Aorta (tissue), 5 donors: Measurements from ENCODE around the gene CMSS1. TPM values are rescaled to one million over a fixed set of nuclear protein-coding genes. Genes with fewer than 3 reads are reported as not detected.
"Not testable (repeated sequence)": the region's sequence is repeated elsewhere in the genome, so short reads cannot be mapped to it uniquely, and the experiment has no call there.

ENCODE experiments used
- ATAC-seq: fragments of 200-7000 bp; cut with Tn5 transposase; one replicate; pipeline ENCODE4 v1.9.1; 2022; ENCODE audit warnings: moderate library complexity; ENCODE audit not compliant: low FRiP score
- DNase-seq, 2 donors: peaks; one replicate each; pipeline ENCODE4 v3.0.0-alpha.2; 2020
- H3K27ac ChIP-seq, 2 donors: one replicate each; pipeline ENCODE4 v1.5.1; 2013; ENCODE audit warnings: low read length in 2 of 2, mild to moderate bottlenecking in 2 of 2, moderate library complexity in 2 of 2, control low read depth in 1 of 2, inconsistent platforms in 1 of 2, low read depth in 1 of 2
- H3K27me3 ChIP-seq, 2 donors: one replicate each; pipeline ENCODE4 v1.6.1; 2013; ENCODE audit warnings: control low read depth in 1 of 2, low read length in 1 of 2, mild to moderate bottlenecking in 1 of 2, moderate library complexity in 1 of 2; ENCODE audit not compliant: insufficient read depth in 2 of 2, control insufficient read depth in 1 of 2
- H3K36me3 ChIP-seq, 2 donors: one replicate each; pipeline ENCODE4 v1.6.1; 2013; ENCODE audit warnings: control low read depth in 1 of 2, low read length in 1 of 2, mild to moderate bottlenecking in 1 of 2; ENCODE audit not compliant: insufficient read depth in 2 of 2, control insufficient read depth in 1 of 2
- H3K4me1 ChIP-seq, 2 donors: one replicate each; pipeline ENCODE4 v1.6.1; 2013; ENCODE audit warnings: low read length in 2 of 2, control low read depth in 1 of 2, mild to moderate bottlenecking in 1 of 2, moderate library complexity in 1 of 2; ENCODE audit not compliant: insufficient read depth in 2 of 2, control insufficient read depth in 1 of 2
- H3K4me3 ChIP-seq, 2 donors: one replicate each; pipeline ENCODE4 v1.5.1; 2013; ENCODE audit warnings: low read length in 2 of 2, control low read depth in 1 of 2, mild to moderate bottlenecking in 1 of 2
- H3K9me3 ChIP-seq: one replicate; pipeline ENCODE4 v1.6.1; 2013; ENCODE audit warnings: mild to moderate bottlenecking, low read length; ENCODE audit not compliant: control insufficient read depth
- WGBS, 2 donors: extraction: QIAGEN DNeasy Blood & Tissue Kit; methylation state at CpG; one replicate each; pipeline ENCODE4 v1.1.7; 2013; 5-methylcytosine and 5-hydroxymethylcytosine counted together
- intact Hi-C, 2 donors: fragments of 100-400 bp; cut with DNase I; formaldehyde crosslinking; loops; one replicate each; pipeline versions ENCODE4 v1.14.2 to v1.15.0; 2022
- polyA plus RNA-seq, 2 donors: library from polyadenylated mRNA; stranded (reverse); fragments of 200-250 nt; gene quantifications; one replicate each; pipeline ENCODE4 v1.2.3, GENCODE V29; 2013
- total RNA-seq, 2 donors: library from RNA; stranded (reverse); fragmentation: NEBNext Ultra II Directional; extraction: Animal tissue kit (Norgen Biotek cat#: 25700); gene quantifications; one replicate each; pipeline ENCODE4 v1.2.1, GENCODE V29; 2021
- donor health status: healthy with polysubstance abuse.
- donor health status: Bipolar disorder and iron deficiency.
- donor health status: DM: no; HTN: no; CAD: no.
- donor health status: DM: no; HTN: no; CAD: no.
- donor health status: DM: yes; HTN: yes; CAD: no.

Gene CMSS1
- total and polyA plus RNA-seq, 4 donors: 21.3 to 36.3 (median 33.3) TPM

DNA sequence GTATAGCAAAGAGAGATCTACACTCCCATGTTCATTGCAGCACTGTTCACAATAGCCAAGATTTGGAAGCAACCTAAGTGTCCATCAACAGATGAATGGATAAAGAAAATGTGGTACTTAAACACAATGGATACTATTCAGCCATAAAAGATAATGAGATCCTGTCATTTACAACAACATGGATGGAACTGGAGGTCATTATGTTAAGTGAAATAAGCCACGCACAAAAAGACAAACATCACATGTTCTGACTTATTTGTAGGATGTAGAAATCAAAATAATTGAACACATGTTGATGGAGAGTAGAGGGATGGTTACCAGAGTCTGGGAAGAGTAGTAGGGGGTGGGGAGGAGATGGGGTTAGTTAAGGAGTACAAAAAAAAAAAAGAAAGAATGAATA is 278.6 kb downstream of the CMSS1 start:
- WGBS, 2 donors: 97 to 99% methylated on average over 1 of the region's 1 CpG
- H3K27me3 ChIP-seq, H3K9me3 ChIP-seq, intact Hi-C loops, H3K36me3 ChIP-seq, ATAC-seq, H3K4me3 ChIP-seq, DNase-seq, H3K4me1 ChIP-seq, H3K27ac ChIP-seq: not testable (repeated sequence)

DNA sequence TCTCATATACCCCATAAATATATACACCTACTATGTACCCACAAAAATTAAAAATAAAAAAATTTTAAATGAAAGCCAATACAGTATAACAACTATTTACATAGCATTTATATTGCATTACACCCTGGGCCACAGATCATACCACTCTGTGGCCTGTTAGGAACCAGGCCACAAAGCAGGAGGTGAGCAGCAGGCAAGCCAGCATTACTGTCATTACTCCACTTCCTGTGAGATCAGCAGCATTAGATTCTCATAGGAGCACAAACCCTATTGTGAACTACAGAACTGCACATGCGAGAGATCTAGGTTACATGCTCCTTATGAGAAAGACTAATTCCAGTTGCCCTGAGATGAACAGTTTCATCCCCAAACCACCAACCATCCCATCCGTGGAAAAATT is 279.2 kb downstream of the CMSS1 start:
- peaks cover 0 to 2% of the 10 kb centered on the region in 2 donors for H3K4me1 ChIP-seq
- H3K27ac ChIP-seq: peak overlapping the region in 1 of 2 donors; percentile 78
- intact Hi-C loops: no loop called here
- 96 to 97% methylated on average over 2 of the region's 2 CpGs for WGBS, 2 donors
- no peaks in the 10 kb centered on the region for H3K36me3 ChIP-seq
- no peak overlapping the region for H3K4me3 ChIP-seq
- ATAC-seq: no peak
- H3K9me3 ChIP-seq: no peaks in the 10 kb centered on the region
- no peak for DNase-seq
- H3K27me3 ChIP-seq: no peaks in the 10 kb centered on the region

DNA sequence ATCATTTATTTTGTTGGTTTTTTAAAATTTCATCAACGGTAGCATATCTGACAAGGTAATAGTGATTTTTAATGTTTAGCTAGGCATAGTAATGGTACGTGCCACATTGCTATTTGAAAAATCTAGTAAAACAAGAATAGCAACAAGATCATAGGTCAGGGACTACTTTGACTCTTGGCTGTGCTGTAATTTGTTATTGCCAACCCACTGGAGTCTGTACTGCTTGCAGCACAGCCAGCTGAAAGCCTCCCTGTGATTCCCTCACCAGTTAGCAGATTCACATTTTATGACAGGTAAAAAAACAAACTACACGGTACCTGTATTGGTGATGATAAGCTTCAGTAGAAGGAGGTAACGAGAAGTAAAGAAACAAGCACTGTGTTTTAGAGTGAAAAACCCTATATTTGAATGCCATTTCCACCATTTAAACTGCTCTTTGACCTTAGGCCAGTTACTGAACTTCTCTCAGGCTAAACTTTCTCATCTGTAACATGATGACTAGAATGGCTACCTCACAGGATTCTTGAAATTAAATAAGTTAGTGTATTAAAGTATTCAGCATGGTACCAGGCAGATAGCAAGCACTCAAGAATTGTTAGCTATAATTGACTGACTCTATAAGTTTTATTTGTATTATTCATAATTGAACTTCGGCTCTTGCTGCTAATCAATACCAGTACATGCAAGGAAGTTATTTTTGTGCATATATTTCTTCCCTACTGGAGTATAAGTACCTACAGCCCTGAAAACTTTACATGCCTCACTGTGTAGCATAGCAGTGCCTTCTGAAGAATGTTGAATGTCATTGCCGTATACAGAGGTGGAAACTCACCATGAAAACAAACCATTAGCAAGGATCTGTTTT is 280.5 kb downstream of the CMSS1 start:
- DNase-seq: no peak
- Histone ChIP-seq H3K9me3 (no peaks in the 10 kb centered on the region), H3K36me3 (no peaks in the 10 kb centered on the region), H3K4me1 (peaks cover 2 to 5% of the 10 kb centered on the region in 2 donors), H3K4me3 (no peak overlapping the region), H3K27me3 (no peaks in the 10 kb centered on the region), H3K27ac (peak overlapping the region; percentile 17 to 86)
- intact Hi-C loops: no loop called here
- ATAC-seq: peak; percentile 83
- 23 to 24% methylated on average over 6 of the region's 6 CpGs for WGBS, 2 donors

DNA sequence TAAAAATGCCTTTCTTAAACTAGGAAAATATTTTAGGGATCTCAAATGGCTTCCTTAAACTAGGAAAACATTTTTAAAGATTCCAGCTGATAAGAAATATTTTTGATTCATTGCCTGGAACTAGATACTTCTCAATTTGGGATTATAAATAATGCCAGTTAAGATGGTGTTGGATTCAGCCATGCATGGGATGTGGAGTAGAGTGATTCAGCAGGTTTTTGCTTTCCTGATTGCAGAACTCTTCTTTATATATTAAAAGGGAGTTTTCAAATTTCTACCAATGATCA is 281.1 kb downstream of the CMSS1 start:
- Histone ChIP-seq H3K4me1 (peaks cover 2 to 8% of the 10 kb centered on the region in 2 donors), H3K27me3 (no peaks in the 10 kb centered on the region), H3K36me3 (no peaks in the 10 kb centered on the region), H3K4me3 (no peak overlapping the region), H3K27ac (peak overlapping the region in 1 of 2 donors; percentile 86), H3K9me3 (no peaks in the 10 kb centered on the region)
- intact Hi-C loops: no loop called here
- no peak for DNase-seq
- no peak for ATAC-seq

DNA sequence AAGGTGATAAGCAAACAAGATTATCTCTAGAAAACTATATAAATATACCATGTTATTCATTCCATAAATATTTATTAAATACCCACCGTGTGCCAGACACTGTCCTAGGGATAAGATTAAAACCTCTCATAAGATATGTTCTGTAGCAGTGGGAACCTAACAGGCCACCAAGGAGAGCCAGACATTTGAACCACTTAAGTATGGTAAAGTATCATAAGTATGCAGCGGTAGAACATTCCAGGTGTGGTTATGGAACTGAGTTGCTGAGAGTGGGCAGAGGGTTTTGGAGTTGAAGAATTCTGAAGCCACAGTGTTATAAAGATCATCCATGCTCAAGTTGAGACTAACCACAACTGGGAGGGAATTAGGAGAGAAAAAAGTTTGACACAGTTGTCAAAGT is 282.0 kb downstream of the CMSS1 start:
- WGBS, 2 donors: 53 to 55% methylated on average over 2 of the region's 2 CpGs
- DNase-seq (no peak), ATAC-seq (no peak)
- no peaks in the 10 kb centered on the region for H3K36me3 ChIP-seq
- peaks cover 6 to 8% of the 10 kb centered on the region in 2 donors for H3K4me1 ChIP-seq
- H3K4me3 ChIP-seq: no peak overlapping the region
- H3K27ac ChIP-seq: peak overlapping the region; percentile 6 to 82
- no peaks in the 10 kb centered on the region for H3K9me3 ChIP-seq
- intact Hi-C loops: loop anchor here in 1 of 2 donors (5.0 kb wide), 1 partner anchor 63 kb away; no protein-coding TSS in a partner anchor
- no peaks in the 10 kb centered on the region for H3K27me3 ChIP-seq

DNA sequence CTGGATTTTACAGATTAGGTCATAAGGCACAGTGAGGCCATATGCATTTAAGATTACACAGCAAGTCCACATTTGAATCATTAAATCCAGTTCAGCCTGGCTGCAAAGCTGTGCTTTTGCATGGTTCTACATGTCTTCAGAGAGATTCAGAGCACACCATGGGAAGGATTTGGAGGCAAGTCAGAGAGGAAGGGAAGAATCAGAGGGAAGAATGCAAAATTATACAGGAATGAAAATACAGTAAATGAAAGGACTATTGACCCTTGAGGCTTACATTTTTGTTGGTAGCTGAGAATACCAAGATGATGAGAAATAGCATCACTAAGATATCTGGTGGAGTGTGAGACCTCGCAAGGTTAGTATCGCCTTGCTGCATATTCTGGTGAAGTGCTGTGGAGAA is 282.8 kb downstream of the CMSS1 start:
- Histone ChIP-seq H3K36me3 (no peaks in the 10 kb centered on the region), H3K27me3 (no peaks in the 10 kb centered on the region), H3K4me1 (peaks cover 8 to 9% of the 10 kb centered on the region in 2 donors), H3K4me3 (no peak overlapping the region), H3K9me3 (no peaks in the 10 kb centered on the region), H3K27ac (peak overlapping the region; percentile 57 to 76)
- intact Hi-C loops: loop anchor here in 1 of 2 donors (5.0 kb wide), 1 partner anchor 62 kb away; no protein-coding TSS in a partner anchor
- WGBS, 2 donors: 98 to 99% methylated on average over 2 of the region's 2 CpGs
- ATAC-seq (no peak), DNase-seq (no peak)

DNA sequence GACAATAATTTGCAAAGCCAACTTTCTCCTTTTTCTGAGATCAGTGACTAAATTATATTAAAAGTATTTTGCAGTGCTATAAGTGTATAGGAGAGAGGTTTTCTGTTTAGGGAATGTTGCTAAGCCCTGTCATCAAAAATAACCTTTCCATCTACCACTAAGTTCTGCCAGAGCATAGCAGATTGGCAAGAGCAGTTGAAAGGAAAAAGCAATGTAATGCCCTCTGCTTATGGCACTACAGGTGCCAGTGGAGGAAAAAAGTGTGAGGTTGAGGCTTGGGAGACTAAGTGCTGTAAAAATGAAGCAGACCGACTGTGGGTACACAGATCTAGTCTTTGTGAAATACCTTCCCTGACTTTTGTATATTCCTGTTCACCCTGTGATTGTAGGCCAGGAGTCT is 285.1 kb downstream of the CMSS1 start:
- Histone ChIP-seq H3K4me3 (no peak overlapping the region), H3K27me3 (no peaks in the 10 kb centered on the region), H3K27ac (peak overlapping the region; percentile 72 to 87), H3K4me1 (peaks cover 8 to 10% of the 10 kb centered on the region in 2 donors), H3K9me3 (no peaks in the 10 kb centered on the region), H3K36me3 (no peaks in the 10 kb centered on the region)
- WGBS, 2 donors: 14 to 17% methylated on average over 1 of the region's 1 CpG
- no peak for DNase-seq
- intact Hi-C loops: loop anchor here in 1 of 2 donors (5.0 kb wide), 1 partner anchor 60 kb away; no protein-coding TSS in a partner anchor
- peak; percentile 14 for ATAC-seq

DNA sequence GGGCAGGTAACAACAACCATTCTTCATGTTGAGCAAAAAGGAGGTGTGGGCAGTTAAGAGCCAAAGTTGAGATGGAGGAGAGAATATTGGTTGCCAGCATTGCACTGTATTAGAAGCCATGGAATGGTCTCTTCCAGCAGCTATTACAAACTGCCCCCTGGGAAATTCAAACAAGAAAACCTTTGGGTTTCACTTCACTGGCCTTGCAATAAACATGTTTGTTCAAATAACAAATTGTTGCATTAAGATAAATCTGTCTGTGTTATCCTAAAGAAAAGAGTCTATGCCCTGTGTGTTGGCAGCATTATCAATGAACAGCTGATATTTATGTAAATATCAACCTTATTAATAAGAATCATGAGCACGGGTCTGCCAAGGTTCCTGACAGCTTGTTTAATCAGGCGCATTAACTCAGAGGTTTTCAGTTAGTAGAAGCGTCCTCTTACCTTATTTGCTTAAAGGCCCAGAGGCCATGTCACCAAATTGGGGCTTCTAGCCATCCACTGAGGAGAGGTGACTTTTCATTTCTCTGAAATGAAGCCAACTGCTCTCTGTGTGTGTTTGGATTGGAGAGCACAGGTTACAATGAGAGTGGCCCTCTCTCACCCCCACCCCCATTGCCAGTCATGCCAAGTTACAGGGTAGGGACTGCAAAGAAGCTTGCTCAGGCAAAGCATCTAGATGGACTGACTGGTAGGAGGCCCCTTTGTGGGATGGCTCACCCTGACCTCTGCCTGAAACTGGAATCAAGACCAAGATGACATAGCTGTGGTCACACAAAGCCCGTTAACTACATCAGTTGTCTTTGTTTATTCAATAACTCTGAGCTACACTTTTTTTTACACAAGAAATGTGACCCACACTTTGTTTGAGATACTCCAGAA is 286.1 kb downstream of the CMSS1 start:
- 26 to 37% methylated on average over 4 of the region's 4 CpGs for WGBS, 2 donors
- no peak overlapping the region for H3K4me3 ChIP-seq
- peak overlapping the region; percentile 59 to 87 for H3K27ac ChIP-seq
- DNase-seq (no peak), ATAC-seq (peak; percentile 41)
- no peaks in the 10 kb centered on the region for H3K36me3 ChIP-seq
- no peaks in the 10 kb centered on the region for H3K9me3 ChIP-seq
- H3K27me3 ChIP-seq: no peaks in the 10 kb centered on the region
- peaks cover 10 to 14% of the 10 kb centered on the region in 2 donors for H3K4me1 ChIP-seq
- intact Hi-C loops: loop anchor here in 1 of 2 donors (5.0 kb wide), 1 partner anchor 59 kb away; no protein-coding TSS in a partner anchor
